ENCODE results near the gene WNT9B. TPM values are rescaled to one million over a fixed set of nuclear protein-coding genes. Genes with fewer than 3 reads are reported as not detected.

Gene WNT9B
- total RNA-seq, 1 experiment from 2014 or later: 0.70 TPM

GRCh38 chr17:46879101-46879500 lies 27.7 kb downstream of the WNT9B start:
- Histone ChIP-seq H3K14ac (ENCODE audit: insufficient read depth, low read length) (no peak overlapping the region), H3K9me3 (ENCODE audit: control insufficient read depth, low read depth, low read length) (no peaks in the 10 kb centered on the region), H3K27me3 (ENCODE audit: insufficient read depth, low read length) (no peaks in the 10 kb centered on the region), H3K56ac (ENCODE audit: insufficient read length, low read depth, low read length) (no peak overlapping the region), H3K18ac (ENCODE audit: insufficient read length, low read depth, low read length) (no peak overlapping the region), H2AFZ (ENCODE audit: low read length) (no peak overlapping the region), H3K9ac (ENCODE audit: extremely low read depth, insufficient read length, low read length) (no peak overlapping the region), H2BK12ac (ENCODE audit: insufficient read length, low read depth, low read length) (no peak overlapping the region), H4K8ac (replicated peaks; ENCODE audit: insufficient read length, low read depth, low read length) (no peak overlapping the region), H3K79me2 (ENCODE audit: insufficient read depth, low read length) (no peaks in the 10 kb centered on the region), H3K23ac (ENCODE audit: insufficient read length, low read depth, low read length) (no peak overlapping the region), H4K5ac (ENCODE audit: insufficient read length, low read depth, low read length) (no peak overlapping the region), H3K27ac (ENCODE audit: insufficient read length, low read depth, low read length) (no peak overlapping the region), H2BK15ac (ENCODE audit: low read depth, low read length) (no peak overlapping the region), H3K4me1 (ENCODE audit: insufficient read depth, low read length) (no peaks in the 10 kb centered on the region), H2BK120ac (ENCODE audit: low read depth, low read length, poor library complexity, severe bottlenecking) (no peak overlapping the region), H4K91ac (ENCODE audit: insufficient read length, low read depth, low read length) (no peak overlapping the region), H4K20me1 (ENCODE audit: control insufficient read depth, insufficient read depth, insufficient read length) (no peaks in the 10 kb centered on the region), H3K23me2 (ENCODE audit: insufficient read length, low read depth, low read length, poor library complexity, severe bottlenecking) (no peaks in the 10 kb centered on the region), H3K79me1 (ENCODE audit: insufficient read depth, low read depth, low read length, poor library complexity, severe bottlenecking) (no peaks in the 10 kb centered on the region), H3T11ph (ENCODE audit: low read length) (no peak overlapping the region), H3K4ac (ENCODE audit: low read depth, low read length) (no peak overlapping the region), H3K4me2 (ENCODE audit: insufficient read depth, insufficient read length, low read length) (no peak overlapping the region), H2BK5ac (ENCODE audit: insufficient read length, low read length) (no peak overlapping the region), H2BK20ac (ENCODE audit: low read depth, low read length, poor library complexity, severe bottlenecking) (no peak overlapping the region), H2AK5ac (ENCODE audit: insufficient read length, low read length) (no peak overlapping the region)
- DNase-seq: no peak
- Mint-ChIP-seq H3K36me3 (ENCODE audit: insufficient read depth in 1 of 3, low read depth in 3 of 3) (no peaks in the 10 kb centered on the region), H3K4me3 (no peak overlapping the region), H3K9me3 (no peaks in the 10 kb centered on the region), H3K27me3 (ENCODE audit: low read depth) (peaks cover 4% of the 10 kb centered on the region), H3K4me1 (peaks cover 2 to 7% of the 10 kb centered on the region in 2 experiments), H3K27ac (no peak overlapping the region)
- no peak for TF ChIP-seq CTCF (conservative IDR thresholded peaks at IDR 0.05)
- WGBS (ENCODE audit: extremely low coverage, insufficient read length, low lambda C conversion rate): no CpG with 5 or more reads among the region's 7 CpGs
